Measurements from ENCODE around the gene MTA1.

GRCh38 chr14:105413544-105413886 lies 6.1 kb upstream of the MTA1 start:
- TF ChIP-seq, protein P1, sequence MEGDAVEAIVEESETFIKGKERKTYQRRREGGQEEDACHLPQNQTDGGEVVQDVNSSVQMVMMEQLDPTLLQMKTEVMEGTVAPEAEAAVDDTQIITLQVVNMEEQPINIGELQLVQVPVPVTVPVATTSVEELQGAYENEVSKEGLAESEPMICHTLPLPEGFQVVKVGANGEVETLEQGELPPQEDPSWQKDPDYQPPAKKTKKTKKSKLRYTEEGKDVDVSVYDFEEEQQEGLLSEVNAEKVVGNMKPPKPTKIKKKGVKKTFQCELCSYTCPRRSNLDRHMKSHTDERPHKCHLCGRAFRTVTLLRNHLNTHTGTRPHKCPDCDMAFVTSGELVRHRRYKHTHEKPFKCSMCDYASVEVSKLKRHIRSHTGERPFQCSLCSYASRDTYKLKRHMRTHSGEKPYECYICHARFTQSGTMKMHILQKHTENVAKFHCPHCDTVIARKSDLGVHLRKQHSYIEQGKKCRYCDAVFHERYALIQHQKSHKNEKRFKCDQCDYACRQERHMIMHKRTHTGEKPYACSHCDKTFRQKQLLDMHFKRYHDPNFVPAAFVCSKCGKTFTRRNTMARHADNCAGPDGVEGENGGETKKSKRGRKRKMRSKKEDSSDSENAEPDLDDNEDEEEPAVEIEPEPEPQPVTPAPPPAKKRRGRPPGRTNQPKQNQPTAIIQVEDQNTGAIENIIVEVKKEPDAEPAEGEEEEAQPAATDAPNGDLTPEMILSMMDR (IDR thresholded peaks at IDR 0.05; ENCODE audit: insufficient read depth, low read length, poor library complexity, severe bottlenecking) = no peak
- TF ChIP-seq EZH2phosphoT487 (conservative IDR thresholded peaks at IDR 0.05; ENCODE audit: low read length) = no peak

Measured in SU-DHL-6 (cell line).